A673 (cell line): ENCODE measurements around the gene GRID1. TPM values are rescaled to one million over a fixed set of nuclear protein-coding genes. Genes with fewer than 3 reads are reported as not detected.

Experiments
- BruUV-seq: library from RNA; stranded (reverse); fragments of 400-500 nt; replicated peaks from 2 replicates; lab custom pipeline; 2021; lab: Mats Ljungman, UMichigan
- CTCF ChIA-PET: fragments of 300-600 bp; sonication (Branson Sonifier 250); formaldehyde crosslinking; loops from one replicate; lab custom pipeline; 2022; ENCODE audit warnings: antibody characterized with exemption; lab: Charles Lee
- POLR2A ChIA-PET: fragments of 300-600 bp; sonication (Branson Sonifier 250); formaldehyde crosslinking; loops from one replicate; lab custom pipeline; 2022; ENCODE audit warnings: antibody characterized with exemption; ENCODE audit not compliant: low non-redundant PET; lab: Charles Lee
- DNase-seq: peaks from one replicate; pipeline ENCODE4 v3.0.0-alpha.2; 2015; ENCODE audit warnings: low spot score
- H3K27ac ChIP-seq: fragments of 200-600 bp; sonication (generic); 2 replicates; pipeline ENCODE4 v1.5.1; 2016; ENCODE audit warnings: mixed run types, low read depth, mild to moderate bottlenecking, mixed read lengths, antibody characterized with exemption, low read length; ENCODE audit not compliant: poor library complexity, severe bottlenecking
- H3K27me3 ChIP-seq: fragments of 200-600 bp; sonication (generic); replicated peaks from 2 replicates; pipeline ENCODE4 v1.6.1; 2017; ENCODE audit warnings: mixed run types, low read depth, mild to moderate bottlenecking, mixed read lengths, antibody characterized with exemption, low read length; ENCODE audit not compliant: insufficient read depth, poor library complexity
- H3K36me3 ChIP-seq: fragments of 200-600 bp; sonication (generic); 2 replicates; pipeline ENCODE4 v1.6.1; 2016; ENCODE audit warnings: mixed run types, mild to moderate bottlenecking, mixed read lengths, antibody characterized with exemption, low read length; ENCODE audit not compliant: insufficient read depth, poor library complexity, severe bottlenecking
- H3K4me1 ChIP-seq: fragments of 200-600 bp; sonication (generic); 2 replicates; pipeline ENCODE4 v1.6.1; 2017; ENCODE audit warnings: mixed run types, mild to moderate bottlenecking, mixed read lengths, antibody characterized with exemption, low read length; ENCODE audit not compliant: insufficient read depth, poor library complexity, severe bottlenecking
- H3K4me3 ChIP-seq: fragments of 200-600 bp; sonication (generic); 2 replicates; pipeline ENCODE4 v1.5.1; 2016; ENCODE audit warnings: low read depth, mixed run types, mild to moderate bottlenecking, mixed read lengths, low read length; ENCODE audit not compliant: poor library complexity, severe bottlenecking
- H3K9me3 ChIP-seq: fragments of 200-600 bp; sonication (generic); 2 replicates; pipeline ENCODE4 v1.6.1; 2016; ENCODE audit warnings: mixed run types, low read depth, mild to moderate bottlenecking, mixed read lengths, antibody characterized with exemption, low read length; ENCODE audit not compliant: poor library complexity, severe bottlenecking
- EZH2 ChIP-seq: fragments of 200-600 bp; sonication (generic); IDR thresholded peaks from 2 replicates; pipeline ENCODE4 v1.6.1; 2017; ENCODE audit warnings: borderline replicate concordance, low read depth, mild to moderate bottlenecking, mixed read lengths, antibody characterized with exemption, low read length; ENCODE audit not compliant: poor library complexity, severe bottlenecking
- intact Hi-C: fragments of 100-400 bp; cut with micrococcal nuclease; formaldehyde crosslinking; loops from one replicate; pipeline ENCODE4 v1.10.0; 2022; ENCODE audit not compliant: unreplicated experiment
- total RNA-seq: library from RNA; stranded (reverse); gene quantifications from 2 replicates; pipeline ENCODE4 v1.2.3, GENCODE V29; 2021
- TF ChIP-seq, protein P1 (sequence below): fragments of 300-800, 200-600 bp; sonication (generic); conservative IDR thresholded peaks from 2 replicates; pipeline ENCODE4 v1.5.1; 2017; ENCODE audit warnings: low read depth, mild to moderate bottlenecking, antibody characterized with exemption, low read length, moderate library complexity, mixed read lengths

The GRID1 gene
- total RNA-seq, 1 experiment from 2014 or later: not detected

DNA sequence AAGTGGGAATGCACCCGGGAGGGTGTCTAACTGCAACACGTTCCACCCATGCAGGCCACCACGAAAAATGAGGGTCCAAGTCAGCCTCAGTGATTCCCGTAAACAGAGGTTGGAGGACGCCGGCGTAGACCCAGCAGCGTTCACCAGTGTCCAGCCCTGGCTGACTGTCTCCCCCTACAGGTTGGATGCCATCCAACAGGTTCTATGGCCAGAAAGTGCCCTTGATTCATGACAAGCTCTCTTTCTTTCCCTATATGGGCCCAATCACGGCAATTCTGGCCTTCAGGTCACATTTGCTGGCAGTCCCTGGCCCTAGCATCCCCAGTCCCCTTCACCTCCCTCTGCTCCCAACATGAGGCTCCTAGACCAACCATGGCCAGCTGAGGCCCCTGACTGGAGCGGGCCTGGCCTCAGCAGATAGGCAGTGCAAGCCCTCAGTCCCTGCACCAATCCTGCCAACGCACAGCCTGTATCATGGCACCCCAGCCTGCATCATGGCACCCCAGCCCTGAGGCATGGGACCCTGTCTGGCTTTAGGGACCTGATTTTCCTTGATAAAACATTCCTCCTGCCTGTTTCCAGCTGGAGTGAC lies 227.4 kb downstream of the GRID1 start:
- intact Hi-C loops: no loop called here
- no peaks in the 10 kb centered on the region for H3K36me3 ChIP-seq
- H3K4me1 ChIP-seq: no peaks in the 10 kb centered on the region
- no peaks in the 10 kb centered on the region for H3K27me3 ChIP-seq
- ChIA-PET CTCF (no interaction called here), POLR2A (no interaction called here)
- H3K27ac ChIP-seq: no peak overlapping the region
- peak; percentile 8 for DNase-seq
- H3K9me3 ChIP-seq: no peaks in the 10 kb centered on the region
- TF ChIP-seq, protein P1, sequence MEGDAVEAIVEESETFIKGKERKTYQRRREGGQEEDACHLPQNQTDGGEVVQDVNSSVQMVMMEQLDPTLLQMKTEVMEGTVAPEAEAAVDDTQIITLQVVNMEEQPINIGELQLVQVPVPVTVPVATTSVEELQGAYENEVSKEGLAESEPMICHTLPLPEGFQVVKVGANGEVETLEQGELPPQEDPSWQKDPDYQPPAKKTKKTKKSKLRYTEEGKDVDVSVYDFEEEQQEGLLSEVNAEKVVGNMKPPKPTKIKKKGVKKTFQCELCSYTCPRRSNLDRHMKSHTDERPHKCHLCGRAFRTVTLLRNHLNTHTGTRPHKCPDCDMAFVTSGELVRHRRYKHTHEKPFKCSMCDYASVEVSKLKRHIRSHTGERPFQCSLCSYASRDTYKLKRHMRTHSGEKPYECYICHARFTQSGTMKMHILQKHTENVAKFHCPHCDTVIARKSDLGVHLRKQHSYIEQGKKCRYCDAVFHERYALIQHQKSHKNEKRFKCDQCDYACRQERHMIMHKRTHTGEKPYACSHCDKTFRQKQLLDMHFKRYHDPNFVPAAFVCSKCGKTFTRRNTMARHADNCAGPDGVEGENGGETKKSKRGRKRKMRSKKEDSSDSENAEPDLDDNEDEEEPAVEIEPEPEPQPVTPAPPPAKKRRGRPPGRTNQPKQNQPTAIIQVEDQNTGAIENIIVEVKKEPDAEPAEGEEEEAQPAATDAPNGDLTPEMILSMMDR: peak; percentile 57
- no peak for TF ChIP-seq EZH2
- BruUV-seq: no TSS peak
- H3K4me3 ChIP-seq: no peak overlapping the region

DNA sequence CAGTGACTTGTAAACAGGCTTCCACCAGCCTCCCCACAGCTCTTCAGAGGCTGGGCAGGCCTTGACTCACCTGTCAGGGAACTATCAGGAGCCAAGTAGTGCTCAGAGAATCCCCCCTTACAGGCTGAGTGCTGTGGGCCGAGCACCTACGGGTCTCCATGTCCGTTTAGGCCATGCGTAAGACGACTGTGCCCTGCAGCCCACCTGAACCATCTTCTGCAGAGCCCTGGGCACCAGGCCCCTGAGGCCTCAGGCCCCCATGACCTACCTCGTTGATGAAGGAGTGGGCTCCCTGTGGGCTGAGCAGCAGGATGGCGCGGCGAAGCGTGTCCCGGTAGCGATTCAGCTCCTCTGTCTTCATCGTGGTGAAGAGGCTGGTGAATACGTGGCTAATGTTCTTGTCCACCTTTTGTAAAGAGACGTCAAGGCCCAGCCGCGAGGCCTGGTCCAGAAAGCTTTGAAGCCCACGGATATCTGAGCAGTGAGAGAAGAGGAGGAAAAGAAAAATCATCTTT lies 228.0 kb downstream of the GRID1 start:
- no peak overlapping the region for H3K4me3 ChIP-seq
- H3K9me3 ChIP-seq: no peaks in the 10 kb centered on the region
- H3K36me3 ChIP-seq: no peaks in the 10 kb centered on the region
- H3K27ac ChIP-seq: no peak overlapping the region
- POLR2A ChIA-PET: no interaction called here
- intact Hi-C loops: no loop called here
- no peaks in the 10 kb centered on the region for H3K27me3 ChIP-seq
- CTCF ChIA-PET: no interaction called here
- TF ChIP-seq, protein P1: no peak
- TF ChIP-seq EZH2: no peak
- H3K4me1 ChIP-seq: no peaks in the 10 kb centered on the region
- DNase-seq: no peak
- no TSS peak for BruUV-seq

DNA sequence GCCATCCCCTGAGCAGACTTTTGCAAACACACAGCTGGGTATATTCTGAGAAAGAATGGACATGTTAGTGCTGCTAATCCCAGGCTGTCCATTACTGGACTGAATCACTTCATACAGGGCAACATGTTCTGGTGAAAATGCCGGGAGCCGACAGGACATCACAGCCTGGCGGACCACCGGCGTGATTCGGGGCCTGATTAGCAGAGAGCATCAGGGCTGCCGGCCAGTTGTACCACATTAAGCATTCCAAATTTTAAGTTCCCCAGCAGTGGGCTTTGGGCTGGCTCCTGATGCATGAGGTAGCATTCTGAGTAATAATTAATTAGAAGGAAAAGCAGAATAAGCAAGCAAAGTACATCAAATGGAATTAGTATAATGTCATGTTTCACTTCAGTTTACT lies 229.0 kb downstream of the GRID1 start:
- BruUV-seq: no TSS peak
- H3K9me3 ChIP-seq: no peaks in the 10 kb centered on the region

More for the DNA sequence above, 229.0 kb downstream of the GRID1 start:
- no peak for DNase-seq
- no peaks in the 10 kb centered on the region for H3K4me1 ChIP-seq
- intact Hi-C loops: no loop called here
- no peaks in the 10 kb centered on the region for H3K27me3 ChIP-seq
- ChIA-PET CTCF (no interaction called here), POLR2A (no interaction called here)
- H3K27ac ChIP-seq: no peak overlapping the region
- no peak for TF ChIP-seq EZH2
- TF ChIP-seq, protein P1: no peak
- H3K4me3 ChIP-seq: no peak overlapping the region
- no peaks in the 10 kb centered on the region for H3K36me3 ChIP-seq
